ENCODE data around the gene PGAP6. TPM values are rescaled to one million over a fixed set of nuclear protein-coding genes. Genes with fewer than 3 reads are reported as not detected.

PGAP6 gene
- polyA plus RNA-seq, 6 donors from 2014 or later = 7.1 to 24.3 (median 17.2) TPM

GRCh38 chr16:372302-372983 lies 9.3 kb downstream of the PGAP6 start:
- no peak for ATAC-seq (ENCODE audit: low read depth in 2 of 2)
- Mint-ChIP-seq H3K4me1 (peaks cover 13 to 15% (median 14%) of the 10 kb centered on the region in 3 donors), H3K9me3 (no peaks in the 10 kb centered on the region), H3K27me3 (no peaks in the 10 kb centered on the region), H3K36me3 (peaks cover 0 to 7% of the 10 kb centered on the region in 2 donors), H3K4me3 (peak overlapping the region in 3 of 8 donors; percentile 37 to 71 (median 58)), H3K27ac (no peak overlapping the region)
- DNase-seq = no peak

GRCh38 chr16:371515-372301 lies 10.1 kb downstream of the PGAP6 start:
- Mint-ChIP-seq H3K27me3 (no peaks in the 10 kb centered on the region), H3K4me3 (peak overlapping the region in 6 of 8 donors; percentile 34 to 71 (median 54)), H3K9me3 (no peaks in the 10 kb centered on the region), H3K4me1 (peaks cover 13 to 17% (median 14%) of the 10 kb centered on the region in 3 donors), H3K27ac (peak overlapping the region in 1 of 6 donors; percentile 85), H3K36me3 (peaks cover 0 to 7% of the 10 kb centered on the region in 2 donors)
- DNase-seq = no peak
- no peak for ATAC-seq (ENCODE audit: low read depth in 2 of 2)

- DNase-seq (no peak), ATAC-seq (ENCODE audit: low read depth in 2 of 2) (no peak)
- Mint-ChIP-seq H3K4me1 (peaks cover 13 to 17% (median 14%) of the 10 kb centered on the region in 3 donors), H3K36me3 (peaks cover 0 to 7% of the 10 kb centered on the region in 2 donors), H3K27ac (peak overlapping the region in 5 of 6 donors; percentile 67 to 95 (median 94)), H3K4me3 (peak overlapping the region; percentile 82 to 98 (median 90)), H3K9me3 (no peaks in the 10 kb centered on the region), H3K27me3 (no peaks in the 10 kb centered on the region)
Observed at GRCh38 chr16:370979-371514, 10.7 kb downstream of the PGAP6 start.

GRCh38 chr16:370443-370842 lies 11.3 kb downstream of the PGAP6 start, which contains the start of gene MRPL28:
Gene MRPL28 (minus strand): TSS chr16:370538. CDS start chr16:370218, 320 bp downstream.
- DNase-seq (peak; percentile 88), ATAC-seq (ENCODE audit: low read depth in 2 of 2) (peak; percentile 100)
- Mint-ChIP-seq H3K27ac (peak within 1 kb of the TSS; percentile 67 to 95 (median 90)), H3K36me3 (peaks cover 0 to 7% of the 10 kb centered on the region in 2 donors), H3K27me3 (no peaks in the 10 kb centered on the region), H3K9me3 (no peaks in the 10 kb centered on the region), H3K4me1 (peaks cover 13 to 17% (median 14%) of the 10 kb centered on the region in 3 donors), H3K4me3 (peak within 1 kb of the TSS; percentile 82 to 98 (median 90))

- no peak for ATAC-seq (ENCODE audit: low read depth in 2 of 2)
- Mint-ChIP-seq H3K4me3 (peak overlapping the region; percentile 22 to 94 (median 82)), H3K27me3 (no peaks in the 10 kb centered on the region), H3K36me3 (peaks cover 0 to 7% of the 10 kb centered on the region in 2 donors), H3K4me1 (peaks cover 13 to 17% (median 14%) of the 10 kb centered on the region in 3 donors), H3K9me3 (no peaks in the 10 kb centered on the region), H3K27ac (peak overlapping the region in 2 of 6 donors; percentile 60 to 95)
- no peak for DNase-seq
Observed at GRCh38 chr16:369866-370436, 11.8 kb downstream of the PGAP6 start.

GRCh38 chr16:369275-369865 lies 12.4 kb downstream of the PGAP6 start:
- no peak for ATAC-seq (ENCODE audit: low read depth in 2 of 2)
- Mint-ChIP-seq H3K4me3 (peak overlapping the region; percentile 47 to 94 (median 74)), H3K9me3 (no peaks in the 10 kb centered on the region), H3K4me1 (peaks cover 13 to 17% (median 14%) of the 10 kb centered on the region in 3 donors), H3K27ac (peak overlapping the region in 1 of 6 donors; percentile 57), H3K36me3 (peaks cover 0 to 7% of the 10 kb centered on the region in 2 donors), H3K27me3 (no peaks in the 10 kb centered on the region)
- DNase-seq = no peak

GRCh38 chr16:368388-369158 lies 13.2 kb downstream of the PGAP6 start:
- DNase-seq = no peak
- peaks cover 13 to 17% (median 14%) of the 10 kb centered on the region in 3 donors for H3K4me1 Mint-ChIP-seq
- H3K27ac Mint-ChIP-seq = no peak overlapping the region
- no peaks in the 10 kb centered on the region for H3K9me3 Mint-ChIP-seq
- peaks cover 0 to 4% (median 2%) of the 10 kb centered on the region in 3 donors for H3K27me3 Mint-ChIP-seq
- H3K36me3 Mint-ChIP-seq = peaks cover 0 to 7% of the 10 kb centered on the region in 2 donors
- peak overlapping the region in 2 of 8 donors; percentile 77 to 81 for H3K4me3 Mint-ChIP-seq
- no peak for ATAC-seq (ENCODE audit: low read depth in 2 of 2)

GRCh38 chr16:367333-367903 lies 14.4 kb downstream of the PGAP6 start:
- DNase-seq = no peak
- peaks cover 13 to 17% (median 14%) of the 10 kb centered on the region in 3 donors for H3K4me1 Mint-ChIP-seq
- peaks cover 0 to 8% (median 6%) of the 10 kb centered on the region in 3 donors for H3K27me3 Mint-ChIP-seq
- peaks cover 0 to 7% of the 10 kb centered on the region in 2 donors for H3K36me3 Mint-ChIP-seq
- peak overlapping the region in 1 of 6 donors; percentile 96 for H3K27ac Mint-ChIP-seq
- no peaks in the 10 kb centered on the region for H3K9me3 Mint-ChIP-seq
- H3K4me3 Mint-ChIP-seq = peak overlapping the region in 3 of 8 donors; percentile 21 to 55 (median 35)
- ATAC-seq (ENCODE audit: low read depth in 2 of 2) = no peak

- peaks cover 13 to 20% (median 18%) of the 10 kb centered on the region in 3 donors for H3K4me1 Mint-ChIP-seq
- no peak overlapping the region for H3K27ac Mint-ChIP-seq
- DNase-seq (no peak), ATAC-seq (ENCODE audit: low read depth in 2 of 2) (no peak)
- H3K4me3 Mint-ChIP-seq = peak overlapping the region in 1 of 8 donors; percentile 21
- H3K36me3 Mint-ChIP-seq = peaks cover 0 to 7% of the 10 kb centered on the region in 2 donors
- no peaks in the 10 kb centered on the region for H3K9me3 Mint-ChIP-seq
- peaks cover 5 to 14% (median 6%) of the 10 kb centered on the region in 3 donors for H3K27me3 Mint-ChIP-seq
Observed at GRCh38 chr16:366476-366875, 15.3 kb downstream of the PGAP6 start.

GRCh38 chr16:364595-365491 lies 16.9 kb downstream of the PGAP6 start:
- H3K4me3 Mint-ChIP-seq = peak overlapping the region in 1 of 8 donors; percentile 7
- ATAC-seq (ENCODE audit: low read depth in 2 of 2) = no peak
- DNase-seq = no peak
- no peaks in the 10 kb centered on the region for H3K9me3 Mint-ChIP-seq
- no peaks in the 10 kb centered on the region for H3K36me3 Mint-ChIP-seq
- no peak overlapping the region for H3K27ac Mint-ChIP-seq
- H3K27me3 Mint-ChIP-seq = peaks cover 5 to 14% (median 6%) of the 10 kb centered on the region in 3 donors
- H3K4me1 Mint-ChIP-seq = peaks cover 8 to 10% (median 9%) of the 10 kb centered on the region in 3 donors

Data from naive B cell (primary cell).